HepG2 (cell line): ENCODE measurements around the gene SATB2. TPM values are rescaled to one million over a fixed set of nuclear protein-coding genes. Genes with fewer than 3 reads are reported as not detected.

Experiments
- ARNT ChIP-seq: fragments of 450-650 bp; IDR thresholded peaks from 2 replicates; pipeline ENCODE4 v1.6.1; 2017
- CBX1 ChIP-seq: IDR thresholded peaks from one replicate; pipeline ENCODE4 v1.6.1; 2016; ENCODE audit warnings: antibody characterized with exemption, low read depth
- HMG20A ChIP-seq: IDR thresholded peaks from 2 replicates; pipeline ENCODE4 v1.6.1; 2016; ENCODE audit warnings: borderline replicate concordance
- IRX3 ChIP-seq: sonication (generic); formaldehyde crosslinking; IDR thresholded peaks from 2 replicates; pipeline ENCODE4 v1.8.1; 2023; ENCODE audit warnings: mild to moderate bottlenecking, low read depth, missing genetic modification reagents, borderline replicate concordance
- LBX2 ChIP-seq: sonication (generic); formaldehyde crosslinking; IDR thresholded peaks from 2 replicates; pipeline ENCODE4 v1.5.0; 2020; ENCODE audit warnings: missing genetic modification reagents, mild to moderate bottlenecking, borderline replicate concordance
- PAWR ChIP-seq: sonication (generic); formaldehyde crosslinking; IDR thresholded peaks from 2 replicates; pipeline ENCODE4 v1.4.0; 2020; ENCODE audit warnings: missing genetic modification reagents, mild to moderate bottlenecking, borderline replicate concordance
- PCBP2 ChIP-seq: fragments of 200-400 bp; formaldehyde crosslinking; optimal IDR thresholded peaks from 2 replicates; pipeline ENCODE3; 2018; ENCODE audit warnings: low read length, low read depth; ENCODE audit not compliant: poor library complexity, severe bottlenecking
- REPIN1 ChIP-seq: sonication (generic); formaldehyde crosslinking; IDR thresholded peaks from 2 replicates; pipeline ENCODE4 v1.8.0; 2022; ENCODE audit warnings: missing genetic modification reagents, low read depth, mild to moderate bottlenecking, borderline replicate concordance
- SSRP1 ChIP-seq: IDR thresholded peaks from 2 replicates; pipeline ENCODE4 v1.6.1; 2016; ENCODE audit warnings: control low read depth
- TCF12 ChIP-seq, 2 experiments: fragments of 450-650 bp in 1 of 2; sonication (generic) in 1 of 2; formaldehyde crosslinking in 1 of 2; IDR thresholded peaks; 2 replicates each; pipeline versions ENCODE4 v1.6.1 to v1.8.0; 2017 to 2022; ENCODE audit warnings: antibody characterized with exemption in 1 of 2, mild to moderate bottlenecking in 1 of 2, missing genetic modification reagents in 1 of 2, moderate library complexity in 1 of 2
- ZBTB3 ChIP-seq: sonication (generic); formaldehyde crosslinking; IDR thresholded peaks from 2 replicates; pipeline ENCODE4 v1.4.0; 2020; ENCODE audit warnings: low read depth, mild to moderate bottlenecking, moderate library complexity, missing genetic modification reagents, borderline replicate concordance
- ZFP37 ChIP-seq: sonication (generic); formaldehyde crosslinking; IDR thresholded peaks from 2 replicates; pipeline ENCODE4 v1.4.0; 2020; ENCODE audit warnings: missing genetic modification reagents, borderline replicate concordance
- ZNF121 ChIP-seq: sonication (generic); formaldehyde crosslinking; IDR thresholded peaks from 2 replicates; pipeline ENCODE4 v1.5.0; 2020; ENCODE audit warnings: mild to moderate bottlenecking, missing genetic modification reagents
- ZNF451 ChIP-seq: sonication (generic); formaldehyde crosslinking; IDR thresholded peaks from 2 replicates; pipeline ENCODE4 v1.5.0; 2020; ENCODE audit warnings: mild to moderate bottlenecking, missing genetic modification reagents
- ZNF850 ChIP-seq: sonication (generic); formaldehyde crosslinking; conservative IDR thresholded peaks from 2 replicates; pipeline ENCODE4 v1.9.0; 2021; ENCODE audit warnings: mild to moderate bottlenecking, missing genetic modification reagents
- ZSCAN22 ChIP-seq: sonication (generic); formaldehyde crosslinking; IDR thresholded peaks from 2 replicates; pipeline ENCODE4 v1.4.0; 2020; ENCODE audit warnings: mild to moderate bottlenecking, missing genetic modification reagents
- polyA plus RNA-seq, 8 experiments: library from polyadenylated mRNA; depleted of rRNA in 3 of 8; stranded (reverse) in 7 of 8; unstranded in 1 of 8; fragments of >200 nt; fragmentation: Illumina TruSeq in 4 of 8; extraction: Trizol in 4 of 8; gene quantifications; 2 replicates each; pipeline versions ENCODE4 v1.2.1 to v1.2.3, GENCODE V29; 2011 to 2016; ENCODE audit warnings: low read depth in 4 of 8, missing spikeins in 1 of 8, mixed read lengths in 1 of 8; ENCODE audit not compliant: insufficient read depth in 1 of 8
- total RNA-seq, 5 experiments: library from RNA; depleted of rRNA; stranded (reverse); fragments of >200 nt; fragmentation: Illumina TruSeq; extraction: Trizol; gene quantifications; 2 replicates each; pipeline ENCODE4 v1.2.3, GENCODE V29; 2016; ENCODE audit warnings: low read depth in 1 of 5
- TF ChIP-seq, protein P1 (sequence below): IDR thresholded peaks from 2 replicates; pipeline ENCODE4 v1.6.1; 2016; ENCODE audit warnings: low read depth, missing genetic modification reagents, missing compliant biosample characterization
- TF ChIP-seq, protein P2 (sequence below): sonication (generic); formaldehyde crosslinking; IDR thresholded peaks from 2 replicates; pipeline ENCODE4 v1.4.0; 2020; ENCODE audit warnings: missing genetic modification reagents
- TF ChIP-seq, protein P3 (sequence below): sonication (generic); IDR thresholded peaks from 2 replicates; pipeline ENCODE4 v1.6.1; 2016; ENCODE audit warnings: low read depth, borderline replicate concordance
- TF ChIP-seq, protein P4 (sequence below): sonication (generic); formaldehyde crosslinking; IDR thresholded peaks from 2 replicates; pipeline ENCODE4 v1.4.0; 2020; ENCODE audit warnings: missing genetic modification reagents

Gene SATB2
- total and polyA plus RNA-seq, 2 of the 13 experiments (the other 11 are each of a cell fraction or from before 2014, with no cell fraction given): 2.5 to 5.5 TPM

- TF ChIP-seq, protein P1, sequence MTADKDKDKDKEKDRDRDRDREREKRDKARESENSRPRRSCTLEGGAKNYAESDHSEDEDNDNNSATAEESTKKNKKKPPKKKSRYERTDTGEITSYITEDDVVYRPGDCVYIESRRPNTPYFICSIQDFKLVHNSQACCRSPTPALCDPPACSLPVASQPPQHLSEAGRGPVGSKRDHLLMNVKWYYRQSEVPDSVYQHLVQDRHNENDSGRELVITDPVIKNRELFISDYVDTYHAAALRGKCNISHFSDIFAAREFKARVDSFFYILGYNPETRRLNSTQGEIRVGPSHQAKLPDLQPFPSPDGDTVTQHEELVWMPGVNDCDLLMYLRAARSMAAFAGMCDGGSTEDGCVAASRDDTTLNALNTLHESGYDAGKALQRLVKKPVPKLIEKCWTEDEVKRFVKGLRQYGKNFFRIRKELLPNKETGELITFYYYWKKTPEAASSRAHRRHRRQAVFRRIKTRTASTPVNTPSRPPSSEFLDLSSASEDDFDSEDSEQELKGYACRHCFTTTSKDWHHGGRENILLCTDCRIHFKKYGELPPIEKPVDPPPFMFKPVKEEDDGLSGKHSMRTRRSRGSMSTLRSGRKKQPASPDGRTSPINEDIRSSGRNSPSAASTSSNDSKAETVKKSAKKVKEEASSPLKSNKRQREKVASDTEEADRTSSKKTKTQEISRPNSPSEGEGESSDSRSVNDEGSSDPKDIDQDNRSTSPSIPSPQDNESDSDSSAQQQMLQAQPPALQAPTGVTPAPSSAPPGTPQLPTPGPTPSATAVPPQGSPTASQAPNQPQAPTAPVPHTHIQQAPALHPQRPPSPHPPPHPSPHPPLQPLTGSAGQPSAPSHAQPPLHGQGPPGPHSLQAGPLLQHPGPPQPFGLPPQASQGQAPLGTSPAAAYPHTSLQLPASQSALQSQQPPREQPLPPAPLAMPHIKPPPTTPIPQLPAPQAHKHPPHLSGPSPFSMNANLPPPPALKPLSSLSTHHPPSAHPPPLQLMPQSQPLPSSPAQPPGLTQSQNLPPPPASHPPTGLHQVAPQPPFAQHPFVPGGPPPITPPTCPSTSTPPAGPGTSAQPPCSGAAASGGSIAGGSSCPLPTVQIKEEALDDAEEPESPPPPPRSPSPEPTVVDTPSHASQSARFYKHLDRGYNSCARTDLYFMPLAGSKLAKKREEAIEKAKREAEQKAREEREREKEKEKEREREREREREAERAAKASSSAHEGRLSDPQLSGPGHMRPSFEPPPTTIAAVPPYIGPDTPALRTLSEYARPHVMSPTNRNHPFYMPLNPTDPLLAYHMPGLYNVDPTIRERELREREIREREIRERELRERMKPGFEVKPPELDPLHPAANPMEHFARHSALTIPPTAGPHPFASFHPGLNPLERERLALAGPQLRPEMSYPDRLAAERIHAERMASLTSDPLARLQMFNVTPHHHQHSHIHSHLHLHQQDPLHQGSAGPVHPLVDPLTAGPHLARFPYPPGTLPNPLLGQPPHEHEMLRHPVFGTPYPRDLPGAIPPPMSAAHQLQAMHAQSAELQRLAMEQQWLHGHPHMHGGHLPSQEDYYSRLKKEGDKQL (CRISPR knock-in tag): no peak
- TF ChIP-seq PAWR (CRISPR knock-in tag) (no peak), ZBTB3 (no peak), IRX3 (CRISPR knock-in tag) (no peak), PCBP2 (no peak), TCF12 (IDR thresholded peaks at IDR 0.05) (no peak), TCF12 (CRISPR knock-in tag; IDR thresholded peaks at IDR 0.05) (no peak), ZFP37 (CRISPR knock-in tag) (no peak), ZNF121 (CRISPR knock-in tag) (no peak), ARNT (no peak), ZNF451 (CRISPR knock-in tag) (no peak), HMG20A (CRISPR knock-in tag) (no peak), REPIN1 (CRISPR knock-in tag) (peak; percentile 88), ZNF850 (no peak), SSRP1 (CRISPR knock-in tag) (no peak), ZSCAN22 (CRISPR knock-in tag) (no peak), CBX1 (no peak), LBX2 (CRISPR knock-in tag) (no peak)
- TF ChIP-seq, protein P2, sequence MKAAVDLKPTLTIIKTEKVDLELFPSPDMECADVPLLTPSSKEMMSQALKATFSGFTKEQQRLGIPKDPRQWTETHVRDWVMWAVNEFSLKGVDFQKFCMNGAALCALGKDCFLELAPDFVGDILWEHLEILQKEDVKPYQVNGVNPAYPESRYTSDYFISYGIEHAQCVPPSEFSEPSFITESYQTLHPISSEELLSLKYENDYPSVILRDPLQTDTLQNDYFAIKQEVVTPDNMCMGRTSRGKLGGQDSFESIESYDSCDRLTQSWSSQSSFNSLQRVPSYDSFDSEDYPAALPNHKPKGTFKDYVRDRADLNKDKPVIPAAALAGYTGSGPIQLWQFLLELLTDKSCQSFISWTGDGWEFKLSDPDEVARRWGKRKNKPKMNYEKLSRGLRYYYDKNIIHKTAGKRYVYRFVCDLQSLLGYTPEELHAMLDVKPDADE (CRISPR knock-in tag): no peak
- TF ChIP-seq, protein P3, sequence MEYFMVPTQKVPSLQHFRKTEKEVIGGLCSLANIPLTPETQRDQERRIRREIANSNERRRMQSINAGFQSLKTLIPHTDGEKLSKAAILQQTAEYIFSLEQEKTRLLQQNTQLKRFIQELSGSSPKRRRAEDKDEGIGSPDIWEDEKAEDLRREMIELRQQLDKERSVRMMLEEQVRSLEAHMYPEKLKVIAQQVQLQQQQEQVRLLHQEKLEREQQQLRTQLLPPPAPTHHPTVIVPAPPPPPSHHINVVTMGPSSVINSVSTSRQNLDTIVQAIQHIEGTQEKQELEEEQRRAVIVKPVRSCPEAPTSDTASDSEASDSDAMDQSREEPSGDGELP: no peak
- TF ChIP-seq, protein P4, sequence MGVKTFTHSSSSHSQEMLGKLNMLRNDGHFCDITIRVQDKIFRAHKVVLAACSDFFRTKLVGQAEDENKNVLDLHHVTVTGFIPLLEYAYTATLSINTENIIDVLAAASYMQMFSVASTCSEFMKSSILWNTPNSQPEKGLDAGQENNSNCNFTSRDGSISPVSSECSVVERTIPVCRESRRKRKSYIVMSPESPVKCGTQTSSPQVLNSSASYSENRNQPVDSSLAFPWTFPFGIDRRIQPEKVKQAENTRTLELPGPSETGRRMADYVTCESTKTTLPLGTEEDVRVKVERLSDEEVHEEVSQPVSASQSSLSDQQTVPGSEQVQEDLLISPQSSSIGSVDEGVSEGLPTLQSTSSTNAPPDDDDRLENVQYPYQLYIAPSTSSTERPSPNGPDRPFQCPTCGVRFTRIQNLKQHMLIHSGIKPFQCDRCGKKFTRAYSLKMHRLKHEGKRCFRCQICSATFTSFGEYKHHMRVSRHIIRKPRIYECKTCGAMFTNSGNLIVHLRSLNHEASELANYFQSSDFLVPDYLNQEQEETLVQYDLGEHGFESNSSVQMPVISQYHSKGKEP: no peak
Observed at GRCh38 chr2:199462956-199463692, 5.4 kb upstream of the SATB2 start (continued).
